SK-N-SH treated with all-trans-retinoic acid at 6 μM for 48 hours (cell line): ENCODE data around the gene C1D.

Source experiments
- BACH2 ChIP-seq: fragments of 250-450 bp; sonication (Bioruptor Pico); IDR thresholded peaks from 2 replicates; pipeline ENCODE4 v1.9.0; 2021; ENCODE audit warnings: mild to moderate bottlenecking, borderline replicate concordance
- CREB5 ChIP-seq: fragments of 250-450 bp; sonication (Bioruptor Pico); IDR thresholded peaks from 2 replicates; pipeline ENCODE4 v1.5.1; 2020; ENCODE audit warnings: low read depth, mild to moderate bottlenecking, moderate library complexity
- POU6F1 ChIP-seq: fragments of 250-450 bp; sonication (Bioruptor Pico); IDR thresholded peaks from 2 replicates; pipeline ENCODE4 v1.8.0; 2021; ENCODE audit warnings: low read depth, mild to moderate bottlenecking, moderate library complexity, borderline replicate concordance
- TCF4 ChIP-seq: fragments of 250-450 bp; sonication (Bioruptor Pico); IDR thresholded peaks from 2 replicates; pipeline ENCODE4 v1.8.0; 2021; ENCODE audit warnings: mild to moderate bottlenecking, moderate library complexity, borderline replicate concordance
- ZNF70 ChIP-seq: fragments of 450-650 bp; formaldehyde crosslinking; IDR thresholded peaks from 2 replicates; pipeline ENCODE4 v1.5.0; 2020; ENCODE audit warnings: mild to moderate bottlenecking, moderate library complexity

GRCh38 chr2:68032702-68033101, 30.1 kb downstream of the C1D start:
- TF ChIP-seq BACH2 (CRISPR knock-in tag) = no peak
- TF ChIP-seq CREB5 (CRISPR knock-in tag) = no peak
- TF ChIP-seq POU6F1 (CRISPR knock-in tag) = no peak
- TF ChIP-seq TCF4 (CRISPR knock-in tag) = no peak
- no peak for TF ChIP-seq ZNF70
